GM06990 (cell line): ENCODE results near the gene KCNAB1.

Experiments
- DNase-seq: peaks from one replicate; pipeline ENCODE4 v3.0.0-alpha.2; 2011; ENCODE audit not compliant: insufficient read length; ENCODE audit errors: extremely low read depth
- H3K27me3 ChIP-seq: replicated peaks from 2 replicates; pipeline ENCODE4 v1.6.0; 2011; ENCODE audit warnings: low read length; ENCODE audit not compliant: control insufficient read depth, insufficient read depth
- H3K36me3 ChIP-seq: 2 replicates; pipeline ENCODE4 v1.5.1; 2011; ENCODE audit warnings: low read length; ENCODE audit not compliant: control insufficient read depth, insufficient read depth
- H3K4me3 ChIP-seq: replicated peaks from 2 replicates; pipeline ENCODE4 v1.5.1; 2011; ENCODE audit warnings: low read depth, mild to moderate bottlenecking, control low read depth, low read length
- CTCF ChIP-seq: IDR thresholded peaks from 2 replicates; pipeline ENCODE4 v1.5.1; 2011; ENCODE audit warnings: low read length, control low read depth, mild to moderate bottlenecking, inconsistent platforms; ENCODE audit not compliant: insufficient read depth, poor library complexity, severe bottlenecking

Gene KCNAB1

GRCh38 chr3:156479604-156480003 is 359.2 kb downstream of the KCNAB1 start:
- no peaks in the 10 kb centered on the region for H3K27me3 ChIP-seq
- no peaks in the 10 kb centered on the region for H3K36me3 ChIP-seq
- DNase-seq, result no peak
- TF ChIP-seq CTCF, result no peak
- H3K4me3 ChIP-seq, result no peak overlapping the region

DNA sequence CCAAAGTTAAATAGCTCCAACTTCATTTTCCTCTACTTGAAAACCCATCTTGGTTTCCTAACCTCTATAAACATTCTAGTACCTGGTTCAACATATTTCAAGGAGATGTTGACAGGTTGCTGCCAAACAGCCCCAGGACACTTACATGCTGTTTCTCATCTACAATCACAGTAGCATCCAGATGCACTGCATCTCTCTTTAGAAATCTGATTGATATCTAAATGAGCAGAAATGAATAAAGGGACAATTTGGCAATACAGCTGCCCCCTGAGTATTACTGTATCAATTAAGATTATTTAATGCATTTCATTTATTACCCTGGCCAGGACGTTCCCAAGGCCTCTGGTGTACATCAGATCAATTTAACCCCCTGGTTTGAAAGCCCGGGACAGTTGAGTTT is 360.6 kb downstream of the KCNAB1 start:
- TF ChIP-seq CTCF, result no peak
- no peak for DNase-seq

DNA sequence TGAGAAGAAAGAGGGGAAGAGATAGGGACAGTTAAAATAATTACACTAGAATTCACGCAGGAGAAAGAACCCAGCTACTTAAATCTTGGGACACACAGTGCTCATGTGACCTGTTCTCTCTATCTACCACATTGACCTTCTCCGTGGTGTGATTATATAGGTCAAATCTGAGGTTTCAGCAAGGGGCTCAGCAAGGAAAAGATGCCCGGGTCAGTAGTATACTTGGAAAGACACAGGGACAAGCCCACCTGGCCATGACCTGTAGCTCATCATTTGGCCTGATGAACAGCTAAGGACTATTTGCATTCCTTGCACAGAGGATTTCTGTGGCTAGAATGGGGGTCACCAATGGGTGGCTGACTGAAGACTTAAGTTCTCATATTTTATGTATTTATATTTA is 362.6 kb downstream of the KCNAB1 start:
- Histone ChIP-seq H3K36me3 (no peaks in the 10 kb centered on the region), H3K4me3 (no peak overlapping the region), H3K27me3 (no peaks in the 10 kb centered on the region)
- TF ChIP-seq CTCF, result no peak
- DNase-seq, result no peak

More for the DNA sequence above, 360.6 kb downstream of the KCNAB1 start:
- Histone ChIP-seq H3K36me3 (no peaks in the 10 kb centered on the region), H3K4me3 (no peak overlapping the region), H3K27me3 (no peaks in the 10 kb centered on the region)

GRCh38 chr3:156483426-156483825 is 363.0 kb downstream of the KCNAB1 start:
- Histone ChIP-seq H3K27me3 (no peaks in the 10 kb centered on the region), H3K36me3 (no peaks in the 10 kb centered on the region), H3K4me3 (peak overlapping the region; percentile 28; the same call in 1 of the 2 replicates)
- no peak for TF ChIP-seq CTCF
- peak; percentile 83 for DNase-seq

DNA sequence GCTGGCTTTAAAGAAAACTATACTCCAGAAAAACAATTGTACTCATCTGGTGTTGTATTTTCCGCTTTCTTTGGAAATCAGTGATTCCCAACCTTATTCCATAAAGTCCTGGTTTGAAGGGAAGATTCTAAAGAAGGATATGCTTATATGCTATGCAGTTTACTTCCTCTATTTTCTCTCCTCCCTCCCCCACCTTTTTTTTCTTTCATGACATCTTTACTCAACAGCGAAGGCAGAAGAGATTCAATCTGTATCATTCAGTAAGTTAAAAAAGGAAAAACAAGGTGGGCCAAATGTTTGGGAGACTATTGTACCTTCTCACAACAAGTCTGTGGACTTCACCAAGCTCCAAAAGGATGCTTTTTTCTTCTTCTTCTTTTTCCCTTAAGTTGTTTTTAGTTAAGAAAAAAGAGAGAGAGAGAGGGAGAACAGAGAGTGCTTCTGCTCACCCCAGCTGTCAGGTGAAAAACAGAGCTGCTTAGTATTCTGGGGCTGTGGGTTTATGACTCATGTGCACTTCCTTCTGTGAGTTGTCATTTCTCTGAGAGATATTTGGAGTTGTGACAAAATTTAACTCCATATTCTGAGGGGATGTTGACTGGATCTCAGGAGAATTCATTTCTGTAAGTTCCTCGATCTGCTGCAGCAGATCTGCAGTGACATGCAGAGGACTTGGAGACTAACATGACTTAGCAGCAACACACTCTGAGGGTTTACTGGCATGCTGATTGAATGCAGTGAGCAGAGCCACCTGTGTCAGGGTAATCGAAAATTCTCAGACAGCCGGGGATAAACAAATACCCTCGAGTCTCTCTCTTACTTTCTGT is 363.8 kb downstream of the KCNAB1 start:
- H3K4me3 ChIP-seq, result peak overlapping the region; percentile 38; the same call in 1 of the 2 replicates
- H3K27me3 ChIP-seq, result no peaks in the 10 kb centered on the region
- no peaks in the 10 kb centered on the region for H3K36me3 ChIP-seq
- DNase-seq, result peak; percentile 65
- no peak for TF ChIP-seq CTCF

DNA sequence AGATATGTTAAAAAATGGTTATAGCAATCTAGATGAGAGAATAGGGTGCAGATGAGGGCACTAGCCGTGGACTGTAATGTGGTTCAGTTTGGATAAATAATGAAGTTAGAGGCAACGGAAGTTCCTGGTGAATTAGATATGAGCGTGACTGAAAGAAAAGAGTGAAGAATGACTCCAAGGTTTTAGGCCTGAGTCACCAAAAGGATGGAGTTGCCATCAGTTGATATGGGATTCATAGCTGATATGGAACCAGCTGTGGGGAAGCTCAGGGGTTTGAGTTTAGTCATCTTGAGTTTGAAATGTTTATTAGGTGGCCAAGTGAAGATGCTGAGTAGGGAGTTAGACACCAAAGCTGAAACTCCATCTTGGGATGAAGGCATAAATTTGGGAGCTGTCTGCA is 368.4 kb downstream of the KCNAB1 start:
- no peak for TF ChIP-seq CTCF
- H3K27me3 ChIP-seq, result no peaks in the 10 kb centered on the region
- H3K36me3 ChIP-seq, result no peaks in the 10 kb centered on the region
- DNase-seq, result no peak
- H3K4me3 ChIP-seq, result no peak overlapping the region
